HG02571 (cell line): Measurements from ENCODE around the gene KLHL11.
"Not testable (repeated sequence)": the region's sequence is repeated elsewhere in the genome, so short reads cannot be mapped to it uniquely, and the experiment has no call there.

Source experiments
- ATAC-seq: cut with Tn5 transposase; IDR thresholded peaks from one replicate; pipeline ENCODE4 v1.9.1; 2021; ENCODE audit warnings: mild to moderate bottlenecking, moderate library complexity; ENCODE audit not compliant: unreplicated experiment

The KLHL11 gene

GRCh38 chr17:41837761-41838538 lies 27.3 kb downstream of the KLHL11 start, which contains the start of gene KLHL10:
TSS of gene KLHL10 (plus strand) at chr17:41837825. CDS start at chr17:41837933, 108 bp downstream.
- ATAC-seq, result no peak

DNA sequence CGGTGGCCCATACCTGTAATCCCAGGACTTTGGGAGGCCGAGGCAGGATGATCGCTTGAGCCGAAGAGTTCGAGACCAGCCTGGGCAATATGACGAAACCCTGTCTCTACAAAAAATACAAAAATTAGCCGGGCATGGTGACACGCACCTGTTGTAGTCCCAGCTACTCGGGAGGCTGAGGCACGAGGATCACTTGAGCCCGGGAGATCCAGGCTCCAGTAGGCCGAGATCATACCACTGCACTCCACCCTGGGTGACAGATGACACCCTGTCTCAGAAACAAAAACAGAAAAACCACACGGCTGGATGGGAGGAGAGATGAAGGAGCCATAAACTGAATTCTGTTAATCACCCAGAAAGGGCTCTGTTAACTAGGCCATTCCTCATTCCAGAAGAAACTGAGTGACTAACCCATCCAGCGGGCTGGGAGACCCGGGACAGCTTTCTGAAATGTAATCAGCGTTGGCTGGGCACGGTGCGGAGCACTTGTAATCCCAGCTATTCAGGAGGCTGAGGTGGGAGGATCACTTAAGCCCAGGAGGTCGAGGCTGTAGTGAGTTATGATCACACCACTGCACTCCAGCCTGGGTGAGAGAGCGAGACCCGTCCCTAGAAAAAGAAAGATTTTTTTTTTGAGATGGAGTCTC lies 28.6 kb downstream of the KLHL11 start:
- no peak for ATAC-seq

- ATAC-seq, result peak; percentile 67
Measured at GRCh38 chr17:41835800-41836549, 29.2 kb downstream of the KLHL11 start, which contains the start of gene NT5C3B. TSS of gene NT5C3B (minus strand) at chr17:41836232. CDS start at chr17:41836193, 39 bp downstream.

DNA sequence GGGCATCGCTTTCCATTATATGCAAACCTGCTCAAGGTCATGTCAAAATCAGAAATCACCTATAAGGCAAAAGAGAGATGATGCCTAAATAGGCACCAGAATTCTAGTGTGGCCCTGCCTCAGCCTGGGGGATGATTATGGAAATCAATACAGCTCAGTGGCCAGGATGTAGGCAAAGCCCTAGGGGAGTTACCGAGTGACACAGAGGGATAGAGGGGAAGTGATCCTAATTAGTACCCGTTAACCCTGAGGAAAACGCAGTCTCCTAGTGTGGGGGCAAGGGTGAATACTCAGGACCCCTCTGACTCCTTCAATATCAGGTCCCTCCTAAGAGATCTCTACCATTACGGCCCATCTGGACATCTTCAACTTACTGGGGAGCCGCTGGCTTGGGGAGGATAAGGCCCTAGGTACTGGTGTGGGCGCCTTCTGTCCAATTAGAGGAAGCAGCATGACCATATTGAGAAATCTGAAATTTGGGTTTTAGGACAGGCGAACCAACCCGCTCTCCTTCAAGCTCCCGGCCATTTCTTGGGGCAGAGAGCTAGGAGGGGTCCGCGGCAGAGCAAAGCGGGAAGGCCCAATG lies 29.9 kb downstream of the KLHL11 start:
- ATAC-seq, result peak; percentile 24

GRCh38 chr17:41829961-41830360 lies 35.3 kb downstream of the KLHL11 start:
- not testable (repeated sequence) for ATAC-seq

GRCh38 chr17:41825175-41825845 lies 39.9 kb downstream of the KLHL11 start:
- ATAC-seq, result no peak

- no peak for ATAC-seq
Measured at GRCh38 chr17:41824086-41824485, 41.1 kb downstream of the KLHL11 start.

- no peak for ATAC-seq
Measured at GRCh38 chr17:41823580-41823979, 41.6 kb downstream of the KLHL11 start.

DNA sequence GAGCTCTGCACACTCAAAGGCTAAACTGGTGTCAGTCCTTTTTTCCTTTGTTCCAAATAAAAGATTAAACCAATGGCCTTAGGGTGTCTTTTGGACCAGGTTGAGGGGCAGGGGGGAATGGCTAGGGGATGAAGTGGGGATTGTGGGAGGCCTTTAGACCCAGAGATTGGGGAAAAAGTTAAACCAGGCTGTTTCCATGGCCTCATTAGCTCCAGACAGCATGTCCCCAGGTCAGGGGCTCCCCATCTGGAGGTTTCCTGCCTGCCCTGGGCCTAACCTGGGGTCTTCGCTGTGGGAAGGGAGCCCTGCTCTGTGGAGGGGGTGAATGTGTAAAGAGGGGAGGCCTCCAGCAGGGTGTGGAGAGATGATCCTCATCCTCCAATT lies 42.1 kb downstream of the KLHL11 start:
- ATAC-seq, result no peak

GRCh38 chr17:41822216-41823140 lies 42.7 kb downstream of the KLHL11 start:
- no peak for ATAC-seq

GRCh38 chr17:41821776-41822175 lies 43.4 kb downstream of the KLHL11 start:
- ATAC-seq, result no peak

GRCh38 chr17:41818024-41818423 lies 47.2 kb downstream of the KLHL11 start:
- no peak for ATAC-seq

- no peak for ATAC-seq
Measured at GRCh38 chr17:41816637-41817320, 48.4 kb downstream of the KLHL11 start.

- no peak for ATAC-seq
Measured at GRCh38 chr17:41814195-41814594, 51.0 kb downstream of the KLHL11 start.

- ATAC-seq, result no peak
Measured at GRCh38 chr17:41813699-41814124, 51.5 kb downstream of the KLHL11 start.

- no peak for ATAC-seq
Measured at GRCh38 chr17:41813152-41813680, 52.0 kb downstream of the KLHL11 start.

DNA sequence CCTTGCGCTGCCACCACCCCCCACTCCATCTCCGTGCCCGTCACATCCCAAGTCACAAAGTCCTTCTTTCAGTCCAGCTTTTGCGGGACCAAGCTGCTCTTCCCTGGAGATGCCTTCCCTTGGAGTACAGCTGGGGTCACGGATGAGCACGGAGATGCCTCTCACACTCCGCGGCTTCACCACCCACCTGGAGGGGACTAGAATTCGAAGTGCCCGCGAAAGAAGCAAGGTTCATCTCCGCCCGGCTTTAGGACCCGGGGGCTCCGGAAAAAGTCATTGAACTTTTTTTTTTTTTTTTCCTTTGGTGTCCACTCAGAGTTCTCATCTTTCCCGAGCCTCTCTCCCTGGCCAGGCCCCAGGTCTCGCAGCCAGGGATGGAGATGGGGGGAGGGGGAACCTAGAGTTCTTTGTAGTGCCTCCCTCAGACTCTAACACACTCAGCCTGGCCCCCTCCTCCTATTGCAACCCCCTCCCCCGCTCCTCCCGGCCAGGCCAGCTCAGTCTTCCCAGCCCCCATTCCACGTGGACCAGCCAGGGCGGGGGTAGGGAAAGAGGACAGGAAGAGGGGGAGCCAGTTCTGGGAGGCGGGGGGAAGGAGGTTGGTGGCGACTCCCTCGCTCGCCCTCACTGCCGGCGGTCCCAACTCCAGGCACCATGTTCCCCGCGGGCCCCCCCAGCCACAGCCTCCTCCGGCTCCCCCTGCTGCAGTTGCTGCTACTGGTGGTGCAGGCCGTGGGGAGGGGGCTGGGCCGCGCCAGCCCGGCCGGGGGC lies 52.7 kb downstream of the KLHL11 start, which contains the start of gene FKBP10:
TSS of gene FKBP10 (plus strand) at position 624 of the 771 bp plus-strand sequence. CDS start at position 655, 31 bp downstream.
- no peak for ATAC-seq
